ENCODE data around the gene WFDC2.

- TF ChIP-seq CTCF (IDR thresholded peaks at IDR 0.05): peak in 2 of 3 experiments; percentile 49 to 57
- no peak for TF ChIP-seq POLR2A (IDR thresholded peaks at IDR 0.05)
Observed at GRCh38 chr20:45450097-45450818, 19.3 kb upstream of the WFDC2 start.

All from testis (tissue), 2 donors.